PFSK-1 (cell line): Measurements from ENCODE around the gene AUTS2.

Source experiments
- POLR2AphosphoS5 ChIP-seq: IDR thresholded peaks from 2 replicates; pipeline ENCODE4 v1.6.1; 2012; ENCODE audit warnings: low read depth, mild to moderate bottlenecking, control low read depth, low read length, moderate library complexity
- REST ChIP-seq, 2 experiments: IDR thresholded peaks; 2 replicates each; pipeline versions ENCODE4 v1.6.1 to v1.8.0; 2011 to 2012; ENCODE audit warnings: low read depth in 2 of 2, low read length in 2 of 2, control low read depth in 1 of 2, inconsistent platforms in 1 of 2, mild to moderate bottlenecking in 1 of 2, moderate library complexity in 1 of 2; ENCODE audit not compliant: insufficient read depth in 1 of 2
- TAF1 ChIP-seq: IDR thresholded peaks from 2 replicates; pipeline ENCODE4 v1.6.1; 2012; ENCODE audit warnings: low read length, control low read depth, borderline replicate concordance; ENCODE audit not compliant: insufficient read depth

DNA sequence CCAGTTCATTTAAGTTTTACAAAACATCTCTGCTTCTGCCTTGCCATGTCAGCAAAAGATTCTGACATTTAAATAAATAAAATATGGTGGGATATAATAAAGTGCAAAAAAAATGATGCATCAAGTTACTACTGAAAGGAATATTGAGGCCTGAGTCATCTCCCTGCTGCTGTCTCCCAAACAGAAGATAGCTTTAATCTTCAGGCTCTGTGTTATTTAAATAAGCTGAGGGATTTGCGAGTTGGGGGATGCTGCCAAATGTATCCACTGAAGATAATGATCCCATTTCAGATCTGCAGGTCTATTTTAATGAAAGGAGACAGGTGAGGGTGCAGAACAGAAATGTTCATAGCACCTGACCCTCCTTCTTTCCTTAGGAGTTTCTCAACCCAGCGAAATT lies 720.8 kb downstream of the AUTS2 start:
- no peak for TF ChIP-seq TAF1
- no peak for TF ChIP-seq POLR2AphosphoS5
- no peak for TF ChIP-seq REST (IDR thresholded peaks at IDR 0.05; ENCODE audit: insufficient read depth in 1 of 2, low read depth in 2 of 2, low read length in 2 of 2)
